Natural killer cell treated with Interleukin-12 subunit alpha and Interleukin-12 subunit beta and Interleukin-15 and Interleukin-18, amount 100 ng/mL, for 72 hours (primary cell): ENCODE measurements around the gene PLA2G4F. TPM values are rescaled to one million over a fixed set of nuclear protein-coding genes. Genes with fewer than 3 reads are reported as not detected.

Source experiments
- ATAC-seq, 2 donors: fragments of 150-1000 bp; cut with Tn5 transposase in 1 of 2; sonication (Bioruptor Pico), chemical (Tn5 transposase) in 1 of 2; 2 replicates each; pipeline ENCODE4 v1.10.0; 2021
- DNase-seq: peaks from one replicate; pipeline ENCODE4 v3.0.0; 2022; ENCODE audit warnings: low spot score
- H3K27ac Mint-ChIP-seq, 2 donors: 1 replicate in 1 of 2; 2 replicates in 1 of 2; pipeline ENCODE4 v1.8.0; 2022; ENCODE audit warnings: mixed read lengths in 2 of 2, mild to moderate bottlenecking in 1 of 2, moderate library complexity in 1 of 2
- H3K27me3 Mint-ChIP-seq, 2 donors: 1 replicate in 1 of 2; 2 replicates in 1 of 2; pipeline ENCODE4 v1.8.0; 2022; ENCODE audit warnings: mixed read lengths in 2 of 2
- H3K36me3 Mint-ChIP-seq: one replicate; pipeline ENCODE4 v1.8.0; 2022; ENCODE audit warnings: mixed read lengths
- H3K4me1 Mint-ChIP-seq, 2 donors: 1 replicate in 1 of 2; 2 replicates in 1 of 2; pipeline ENCODE4 v1.8.0; 2022; ENCODE audit warnings: low read depth in 2 of 2, mixed read lengths in 2 of 2, mild to moderate bottlenecking in 1 of 2
- H3K4me3 Mint-ChIP-seq: one replicate; pipeline ENCODE4 v1.8.0; 2022; ENCODE audit warnings: mixed read lengths
- H3K9me3 Mint-ChIP-seq: 2 replicates; pipeline ENCODE4 v1.8.0; 2022; ENCODE audit warnings: mixed read lengths
- total RNA-seq, 2 donors: library from RNA; stranded (reverse); gene quantifications; one replicate each; pipeline ENCODE4 v1.2.3, GENCODE V29; 2022

PLA2G4F gene
- total RNA-seq, 2 donors from 2014 or later, result not detected

DNA sequence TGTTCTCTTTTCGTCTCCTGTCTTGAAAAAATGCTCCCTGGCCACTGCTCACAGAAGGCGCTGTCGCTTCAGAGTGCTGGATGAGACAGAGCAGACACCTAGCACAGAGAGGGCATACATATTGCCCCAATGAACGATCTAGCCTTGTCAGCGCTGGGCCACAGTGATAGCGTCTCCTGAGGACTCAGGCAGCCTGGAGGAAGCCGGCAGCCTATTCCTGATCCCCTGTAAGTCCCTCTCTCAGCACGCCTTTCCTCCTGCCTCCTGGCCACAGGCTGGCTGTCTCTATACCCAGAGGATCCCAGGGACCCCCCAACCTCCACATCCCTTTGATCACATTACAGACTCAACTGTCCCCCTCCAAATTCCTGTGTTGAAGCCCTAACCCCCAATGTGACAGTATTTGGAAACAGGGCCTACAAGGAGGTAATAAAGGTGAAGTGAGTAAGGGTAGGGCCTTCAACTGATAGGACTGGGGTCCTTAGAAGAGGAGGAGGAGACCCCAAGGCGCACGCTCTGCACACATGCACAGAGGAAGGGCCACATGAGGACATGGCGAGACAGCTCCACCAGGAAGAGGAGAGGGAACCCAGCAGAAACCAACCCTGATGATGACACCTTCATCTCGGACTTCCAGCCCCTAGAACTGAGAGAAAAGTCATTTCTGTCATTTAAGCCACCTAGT, 7.5 kb downstream of the PLA2G4F start:
- Mint-ChIP-seq H3K27ac (no peak overlapping the region), H3K4me3 (no peak overlapping the region), H3K4me1 (no peaks in the 10 kb centered on the region), H3K36me3 (no peaks in the 10 kb centered on the region), H3K27me3 (no peaks in the 10 kb centered on the region), H3K9me3 (no peaks in the 10 kb centered on the region)
- DNase-seq, result no peak
- no peak for ATAC-seq

DNA sequence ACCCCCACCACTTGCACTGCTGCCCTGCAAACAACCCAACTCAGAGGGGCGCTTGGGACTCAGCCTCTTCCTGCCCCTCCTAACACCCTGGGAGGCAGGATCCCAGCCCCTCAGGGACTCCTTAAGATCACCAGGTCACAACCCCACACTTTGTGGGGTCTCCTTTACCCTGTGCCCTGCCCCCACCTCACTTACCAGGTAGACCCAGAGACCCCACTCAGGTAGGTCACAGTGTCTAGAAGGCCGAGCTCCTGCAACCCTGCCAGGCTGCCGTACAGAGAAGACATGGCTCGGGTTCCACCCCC, 9.1 kb downstream of the PLA2G4F start:
- Mint-ChIP-seq H3K9me3 (no peaks in the 10 kb centered on the region), H3K4me3 (no peak overlapping the region), H3K27ac (no peak overlapping the region), H3K36me3 (no peaks in the 10 kb centered on the region), H3K4me1 (no peaks in the 10 kb centered on the region), H3K27me3 (no peaks in the 10 kb centered on the region)
- no peak for ATAC-seq
- DNase-seq, result no peak

DNA sequence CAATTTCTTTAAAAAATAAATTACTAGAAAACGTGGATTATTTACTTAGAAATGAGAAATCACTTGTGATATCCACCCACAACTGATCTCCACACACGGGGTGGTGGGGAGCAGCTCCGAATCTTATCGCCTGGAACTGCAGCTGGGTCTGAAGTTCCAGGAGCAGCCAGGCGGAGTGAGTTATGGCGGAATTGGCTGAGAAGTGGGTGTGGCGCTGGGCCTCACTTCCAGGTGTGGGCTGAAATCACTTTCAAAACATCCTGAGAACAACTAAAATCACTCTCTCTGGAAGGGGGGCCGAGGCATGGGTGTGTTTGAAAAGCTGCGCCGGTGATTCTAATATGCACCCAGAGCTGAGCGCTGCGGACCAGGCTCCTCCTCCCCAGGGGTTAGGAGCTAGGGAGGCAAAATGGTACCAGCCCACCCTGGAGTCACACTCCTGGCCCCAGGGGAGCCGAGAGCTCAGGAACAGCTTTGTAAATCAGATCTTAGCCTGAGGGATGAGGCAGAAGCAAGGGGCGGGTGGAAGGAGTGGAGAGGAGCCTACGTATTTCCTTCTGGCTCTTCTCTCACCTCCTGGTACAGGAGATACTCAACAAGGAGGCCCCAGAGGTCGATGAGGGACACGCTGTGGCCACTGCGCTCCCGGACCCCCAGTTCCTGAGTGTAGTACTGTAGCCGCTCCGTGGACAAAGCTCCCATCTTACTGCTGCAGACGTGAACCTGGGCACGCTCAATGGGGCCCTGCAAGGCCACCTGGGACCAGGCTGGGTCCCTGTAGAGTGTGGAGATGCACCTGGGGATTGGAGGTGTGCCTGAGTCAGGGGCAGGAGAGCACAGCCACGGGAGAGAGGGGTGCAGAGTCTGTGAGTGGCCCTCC, 9.6 kb downstream of the PLA2G4F start:
- H3K36me3 Mint-ChIP-seq, result no peaks in the 10 kb centered on the region
- DNase-seq (no peak), ATAC-seq (no peak)
- H3K9me3 Mint-ChIP-seq, result no peaks in the 10 kb centered on the region
- H3K27me3 Mint-ChIP-seq, result no peaks in the 10 kb centered on the region
- no peaks in the 10 kb centered on the region for H3K4me1 Mint-ChIP-seq
- no peak overlapping the region for H3K27ac Mint-ChIP-seq
- H3K4me3 Mint-ChIP-seq, result no peak overlapping the region

DNA sequence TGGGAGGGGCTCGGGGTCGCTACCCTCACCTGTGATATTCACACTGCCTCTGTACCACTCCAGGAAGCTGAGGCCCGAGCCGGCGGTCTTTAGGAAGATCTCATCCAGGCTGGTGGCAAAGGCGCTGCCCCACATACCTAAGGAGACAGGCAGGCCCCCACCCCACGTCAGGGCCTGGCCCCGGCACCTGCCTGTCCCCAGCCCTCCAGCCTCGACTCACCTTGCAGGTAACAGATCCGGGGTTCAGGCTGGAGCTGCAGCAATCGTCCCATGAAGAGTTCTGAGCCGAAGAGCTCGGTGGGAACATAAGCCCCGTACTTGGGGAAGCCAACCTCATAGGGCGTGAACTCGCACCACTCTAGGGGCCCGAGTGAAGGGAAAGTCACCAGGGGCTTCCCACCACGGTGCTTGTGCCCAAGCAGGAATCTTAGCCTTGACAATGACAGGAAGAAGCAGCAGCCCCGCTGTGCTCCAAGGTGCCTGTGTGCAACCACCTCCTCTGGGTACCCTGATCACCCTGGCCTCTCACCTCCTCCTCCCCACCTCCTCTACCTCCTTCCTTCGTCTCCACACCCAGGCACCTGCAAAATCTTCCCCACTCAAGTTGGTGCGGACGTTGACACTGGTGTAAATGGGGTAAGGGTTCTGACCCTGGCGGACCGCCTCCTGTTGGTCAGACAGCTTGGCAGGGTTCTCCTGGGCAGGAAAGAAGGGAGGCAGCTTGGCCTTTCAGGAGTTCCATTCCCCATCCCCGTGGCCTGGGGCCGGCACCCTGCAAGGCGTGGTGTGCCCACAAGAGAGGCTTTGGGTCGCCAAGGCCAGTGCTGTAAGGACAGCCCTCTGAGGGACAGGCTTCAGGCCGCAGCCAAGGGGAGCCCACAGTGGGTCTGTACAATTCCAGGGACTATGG, 10.6 kb downstream of the PLA2G4F start:
- no peak for DNase-seq
- ATAC-seq, result no peak
- H3K4me3 Mint-ChIP-seq, result no peak overlapping the region
- H3K9me3 Mint-ChIP-seq, result no peaks in the 10 kb centered on the region
- no peaks in the 10 kb centered on the region for H3K36me3 Mint-ChIP-seq
- H3K27ac Mint-ChIP-seq, result no peak overlapping the region
- no peaks in the 10 kb centered on the region for H3K27me3 Mint-ChIP-seq
- no peaks in the 10 kb centered on the region for H3K4me1 Mint-ChIP-seq

- peak; percentile 52 for DNase-seq
- Mint-ChIP-seq H3K27me3 (no peaks in the 10 kb centered on the region), H3K36me3 (no peaks in the 10 kb centered on the region), H3K9me3 (no peaks in the 10 kb centered on the region), H3K4me3 (no peak overlapping the region), H3K4me1 (no peaks in the 10 kb centered on the region), H3K27ac (no peak overlapping the region)
- no peak for ATAC-seq
These were observed 11.5 kb downstream of the PLA2G4F start for GRCh38 chr15:42144841-42145375.

GRCh38 chr15:42143866-42144625, 12.4 kb downstream of the PLA2G4F start:
- Mint-ChIP-seq H3K36me3 (no peaks in the 10 kb centered on the region), H3K27me3 (no peaks in the 10 kb centered on the region), H3K9me3 (no peaks in the 10 kb centered on the region), H3K4me1 (no peaks in the 10 kb centered on the region), H3K27ac (no peak overlapping the region), H3K4me3 (no peak overlapping the region)
- DNase-seq (peak; percentile 29), ATAC-seq (no peak)

GRCh38 chr15:42143356-42143755, 13.1 kb downstream of the PLA2G4F start:
- no peaks in the 10 kb centered on the region for H3K27me3 Mint-ChIP-seq
- no peaks in the 10 kb centered on the region for H3K9me3 Mint-ChIP-seq
- H3K4me3 Mint-ChIP-seq, result no peak overlapping the region
- no peaks in the 10 kb centered on the region for H3K36me3 Mint-ChIP-seq
- no peak for ATAC-seq
- H3K4me1 Mint-ChIP-seq, result no peaks in the 10 kb centered on the region
- DNase-seq, result no peak
- no peak overlapping the region for H3K27ac Mint-ChIP-seq

GRCh38 chr15:42141795-42142667, 14.4 kb downstream of the PLA2G4F start:
- H3K27ac Mint-ChIP-seq, result no peak overlapping the region
- H3K4me3 Mint-ChIP-seq, result no peak overlapping the region
- no peak for ATAC-seq
- H3K9me3 Mint-ChIP-seq, result no peaks in the 10 kb centered on the region
- peak; percentile 55 for DNase-seq
- H3K4me1 Mint-ChIP-seq, result no peaks in the 10 kb centered on the region
- H3K27me3 Mint-ChIP-seq, result peaks cover 0 to 3% of the 10 kb centered on the region in 2 donors
- H3K36me3 Mint-ChIP-seq, result no peaks in the 10 kb centered on the region

DNA sequence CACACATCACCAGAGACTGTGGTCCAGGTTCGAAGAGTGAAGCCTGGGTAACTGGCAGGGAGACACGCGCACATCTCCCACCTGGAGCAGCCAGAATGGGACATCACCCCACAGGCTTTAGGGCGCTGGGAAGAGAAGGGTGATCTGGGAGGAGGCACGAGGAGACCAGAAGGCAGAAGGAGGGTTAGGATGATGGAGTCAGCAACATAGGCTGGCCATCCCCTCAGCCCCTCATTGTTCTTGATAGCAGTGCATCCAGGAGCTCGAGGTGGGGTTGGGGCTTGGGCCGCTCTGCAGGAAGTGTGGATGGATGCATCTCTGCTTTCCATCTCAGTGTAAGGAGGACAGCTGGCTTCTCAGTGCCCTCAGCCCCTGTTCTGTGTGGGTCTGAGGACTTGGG, 15.2 kb downstream of the PLA2G4F start:
- peak; percentile 32 for DNase-seq
- H3K27me3 Mint-ChIP-seq, result peaks cover 0 to 3% of the 10 kb centered on the region in 2 donors

DNA sequence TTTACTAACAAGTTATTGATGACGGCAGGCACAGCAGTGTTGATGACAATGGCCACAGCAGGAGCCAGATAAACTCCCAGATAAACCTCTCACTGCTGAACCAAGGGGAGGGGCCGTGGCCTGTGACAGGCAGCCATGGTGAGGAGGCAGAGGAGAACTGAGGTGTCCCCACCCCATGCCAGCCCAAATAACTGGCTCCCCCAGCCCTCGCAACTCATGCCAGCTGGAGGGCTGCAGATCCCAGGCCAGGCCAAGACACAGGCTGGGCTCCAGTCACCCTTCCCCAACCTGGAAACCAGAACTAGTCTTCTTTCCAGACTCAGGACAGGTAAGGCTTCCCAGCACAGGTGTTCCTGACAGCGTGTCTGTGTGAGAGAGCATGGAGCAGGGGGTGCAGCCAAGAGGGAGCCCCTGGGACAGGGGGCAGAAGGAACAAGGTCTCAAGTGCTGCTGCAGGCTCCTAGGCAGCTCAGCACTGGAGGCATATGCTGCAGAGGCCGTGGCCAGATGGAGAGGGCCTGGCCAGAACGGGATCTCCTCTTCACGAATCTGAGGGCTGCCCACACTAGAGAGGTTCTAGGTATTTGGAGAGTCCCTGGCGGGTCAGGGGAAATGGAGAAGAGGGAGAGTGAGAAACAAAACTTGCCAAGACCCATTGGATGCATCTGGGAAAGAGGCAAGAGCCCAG, 15.9 kb downstream of the PLA2G4F start:
- H3K36me3 Mint-ChIP-seq, result no peaks in the 10 kb centered on the region
- no peak overlapping the region for H3K4me3 Mint-ChIP-seq
- H3K9me3 Mint-ChIP-seq, result no peaks in the 10 kb centered on the region
- DNase-seq (peak; percentile 28), ATAC-seq (peak in 1 of 2 donors; percentile 18)
- H3K27ac Mint-ChIP-seq, result no peak overlapping the region
- H3K4me1 Mint-ChIP-seq, result no peaks in the 10 kb centered on the region
- peaks cover 0 to 3% of the 10 kb centered on the region in 2 donors for H3K27me3 Mint-ChIP-seq

More for the DNA sequence above, 15.2 kb downstream of the PLA2G4F start:
- no peak for ATAC-seq
- Mint-ChIP-seq H3K27ac (no peak overlapping the region), H3K36me3 (no peaks in the 10 kb centered on the region), H3K4me3 (no peak overlapping the region), H3K4me1 (no peaks in the 10 kb centered on the region), H3K9me3 (no peaks in the 10 kb centered on the region)

DNA sequence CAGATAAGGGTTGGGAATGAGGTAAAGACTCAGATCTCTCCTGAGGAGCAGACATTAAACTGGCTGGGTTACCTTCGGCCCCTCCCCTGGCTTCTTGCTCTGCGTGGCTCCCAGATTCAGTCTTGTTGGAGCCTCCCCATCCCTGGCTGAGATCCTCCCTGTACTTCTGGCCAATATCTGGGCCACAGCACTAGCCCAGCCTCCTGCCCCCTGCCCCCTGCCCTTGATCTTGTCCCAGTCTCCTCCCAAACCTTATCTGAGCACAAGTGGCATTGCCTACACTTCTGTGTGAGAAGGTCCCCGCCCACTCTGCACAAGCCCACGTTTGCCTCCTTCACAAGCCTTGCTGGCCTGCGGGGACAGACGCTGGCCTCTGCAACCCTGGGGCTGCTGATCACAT, 16.8 kb downstream of the PLA2G4F start:
- ATAC-seq, result no peak
- H3K36me3 Mint-ChIP-seq, result no peaks in the 10 kb centered on the region
- H3K4me3 Mint-ChIP-seq, result no peak overlapping the region
- DNase-seq, result peak; percentile 49
- no peaks in the 10 kb centered on the region for H3K4me1 Mint-ChIP-seq
- no peaks in the 10 kb centered on the region for H3K9me3 Mint-ChIP-seq
- peaks cover 0 to 3% of the 10 kb centered on the region in 2 donors for H3K27me3 Mint-ChIP-seq
- no peak overlapping the region for H3K27ac Mint-ChIP-seq

- no peaks in the 10 kb centered on the region for H3K4me1 Mint-ChIP-seq
- peaks cover 0 to 3% of the 10 kb centered on the region in 2 donors for H3K27me3 Mint-ChIP-seq
- H3K27ac Mint-ChIP-seq, result no peak overlapping the region
- H3K9me3 Mint-ChIP-seq, result no peaks in the 10 kb centered on the region
- ATAC-seq, result no peak
- H3K36me3 Mint-ChIP-seq, result no peaks in the 10 kb centered on the region
- no peak overlapping the region for H3K4me3 Mint-ChIP-seq
- DNase-seq, result no peak
These were observed 17.5 kb downstream of the PLA2G4F start for GRCh38 chr15:42138968-42139386.
